Endodermal cell (in vitro differentiated cells): Measurements from ENCODE around the gene RTBDN. TPM values are rescaled to one million over a fixed set of nuclear protein-coding genes. Genes with fewer than 3 reads are reported as not detected.

ENCODE experiments used
- DNase-seq: peaks from one replicate; pipeline ENCODE4 v3.0.0-alpha.2; 2017
- H3K27ac ChIP-seq: 2 replicates; pipeline ENCODE4 v1.5.1; 2013; ENCODE audit warnings: mild to moderate bottlenecking, low read depth, low read length, moderate library complexity
- H3K27me3 ChIP-seq: 2 replicates; pipeline ENCODE4 v1.6.1; 2013; ENCODE audit warnings: mild to moderate bottlenecking, low read length, moderate library complexity; ENCODE audit not compliant: insufficient read depth, control insufficient read depth, poor library complexity, severe bottlenecking
- H3K36me3 ChIP-seq: 2 replicates; pipeline ENCODE4 v1.7.0; 2013; ENCODE audit warnings: mild to moderate bottlenecking, low read length, moderate library complexity; ENCODE audit not compliant: control insufficient read depth, insufficient read depth
- H3K4me1 ChIP-seq: one replicate; pipeline ENCODE4 v1.7.0; 2013; ENCODE audit warnings: low read length; ENCODE audit not compliant: control insufficient read depth, insufficient read depth
- H3K4me3 ChIP-seq: 2 replicates; pipeline ENCODE4 v1.5.1; 2013; ENCODE audit warnings: mild to moderate bottlenecking, low read length, moderate library complexity
- H3K9ac ChIP-seq: 2 replicates; pipeline ENCODE4 v1.6.1; 2013; ENCODE audit warnings: mild to moderate bottlenecking, low read length, moderate library complexity; ENCODE audit not compliant: poor library complexity, severe bottlenecking; ENCODE audit errors: extremely low read depth
- H3K9me3 ChIP-seq: 2 replicates; pipeline ENCODE4 v1.6.1; 2013; ENCODE audit warnings: mild to moderate bottlenecking, low read length, moderate library complexity; ENCODE audit not compliant: control insufficient read depth
- H3K27ac Mint-ChIP-seq: 2 replicates; pipeline ENCODE4 v1.8.0; 2020; ENCODE audit warnings: mixed read lengths
- H3K27me3 Mint-ChIP-seq: 2 replicates; pipeline ENCODE4 v1.8.0; 2021; ENCODE audit warnings: mild to moderate bottlenecking, mixed read lengths; ENCODE audit not compliant: insufficient read depth
- H3K36me3 Mint-ChIP-seq: 2 replicates; pipeline ENCODE4 v1.8.0; 2020; ENCODE audit warnings: low read depth, mixed read lengths
- H3K4me1 Mint-ChIP-seq: 2 replicates; pipeline ENCODE4 v1.8.0; 2020; ENCODE audit warnings: mixed read lengths
- H3K4me3 Mint-ChIP-seq: 2 replicates; pipeline ENCODE4 v1.8.0; 2020; ENCODE audit warnings: mild to moderate bottlenecking, moderate library complexity, mixed read lengths
- H3K9me3 Mint-ChIP-seq: 2 replicates; pipeline ENCODE4 v1.8.0; 2020; ENCODE audit warnings: mild to moderate bottlenecking, mixed read lengths
- WGBS, 2 experiments: methylation state at CpG; one replicate each; pipeline versions ENCODE4 v1.1.5 to v1.1.7; 2013; ENCODE audit warnings: missing lambda C conversion rate in 2 of 2, mixed read lengths in 1 of 2; ENCODE audit not compliant: insufficient coverage in 1 of 2, insufficient read length in 1 of 2; 5-methylcytosine and 5-hydroxymethylcytosine counted together
- total RNA-seq, 2 donors: library from RNA; stranded (reverse); fragmentation: NEBNext Ultra II Directional in 1 of 2; extraction: Animal tissue kit (Norgen Biotek cat#: 25700) in 1 of 2; gene quantifications; 2 replicates in 1 of 2; 3 replicates in 1 of 2; pipeline ENCODE4 v1.2.1, GENCODE V29; 2021
- TF ChIP-seq, protein P1 (sequence below): fragments of 200-600 bp; sonication (generic); conservative IDR thresholded peaks from 2 replicates; pipeline ENCODE4 v1.5.0; 2021; ENCODE audit warnings: antibody characterized with exemption, mild to moderate bottlenecking

RTBDN gene
- total RNA-seq, 2 donors from 2014 or later = 0.68 to 1.7 TPM

DNA sequence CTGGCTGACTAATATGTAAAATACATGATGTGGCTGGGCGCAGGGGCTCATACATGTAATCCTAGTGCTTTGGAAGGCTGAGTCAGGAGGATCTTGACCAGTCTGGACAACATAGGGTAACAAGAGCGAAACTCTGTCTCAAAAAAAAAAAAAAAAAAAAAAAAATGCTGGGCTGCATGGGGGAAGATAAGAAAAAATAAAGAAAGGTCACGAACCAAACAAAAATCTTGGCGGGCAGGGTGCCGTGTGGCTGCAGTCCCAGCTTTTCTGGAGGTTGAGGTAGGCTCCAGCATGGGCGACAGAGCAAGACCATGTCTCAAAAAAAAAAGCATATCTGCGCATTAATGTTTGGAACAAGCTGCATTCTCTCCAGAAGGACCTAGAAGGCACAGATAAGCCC lies 19.3 kb downstream of the RTBDN start:
- 99 to 100% methylated on average over 5 to 7 of the region's 7 CpGs for WGBS, 2 experiments
- Histone ChIP-seq H3K27me3 (no peaks in the 10 kb centered on the region), H3K4me1 (no peaks in the 10 kb centered on the region), H3K9ac (no peak overlapping the region), H3K36me3 (peaks cover 19% of the 10 kb centered on the region), H3K27ac (no peak overlapping the region), H3K9me3 (no peaks in the 10 kb centered on the region), H3K4me3 (no peak overlapping the region)
- no peak for DNase-seq
- TF ChIP-seq, protein P1, sequence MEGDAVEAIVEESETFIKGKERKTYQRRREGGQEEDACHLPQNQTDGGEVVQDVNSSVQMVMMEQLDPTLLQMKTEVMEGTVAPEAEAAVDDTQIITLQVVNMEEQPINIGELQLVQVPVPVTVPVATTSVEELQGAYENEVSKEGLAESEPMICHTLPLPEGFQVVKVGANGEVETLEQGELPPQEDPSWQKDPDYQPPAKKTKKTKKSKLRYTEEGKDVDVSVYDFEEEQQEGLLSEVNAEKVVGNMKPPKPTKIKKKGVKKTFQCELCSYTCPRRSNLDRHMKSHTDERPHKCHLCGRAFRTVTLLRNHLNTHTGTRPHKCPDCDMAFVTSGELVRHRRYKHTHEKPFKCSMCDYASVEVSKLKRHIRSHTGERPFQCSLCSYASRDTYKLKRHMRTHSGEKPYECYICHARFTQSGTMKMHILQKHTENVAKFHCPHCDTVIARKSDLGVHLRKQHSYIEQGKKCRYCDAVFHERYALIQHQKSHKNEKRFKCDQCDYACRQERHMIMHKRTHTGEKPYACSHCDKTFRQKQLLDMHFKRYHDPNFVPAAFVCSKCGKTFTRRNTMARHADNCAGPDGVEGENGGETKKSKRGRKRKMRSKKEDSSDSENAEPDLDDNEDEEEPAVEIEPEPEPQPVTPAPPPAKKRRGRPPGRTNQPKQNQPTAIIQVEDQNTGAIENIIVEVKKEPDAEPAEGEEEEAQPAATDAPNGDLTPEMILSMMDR = no peak
- Mint-ChIP-seq H3K36me3 (peaks cover 31% of the 10 kb centered on the region), H3K9me3 (no peaks in the 10 kb centered on the region), H3K27ac (peak overlapping the region; percentile 68), H3K4me3 (no peak overlapping the region), H3K27me3 (no peaks in the 10 kb centered on the region), H3K4me1 (no peaks in the 10 kb centered on the region)

DNA sequence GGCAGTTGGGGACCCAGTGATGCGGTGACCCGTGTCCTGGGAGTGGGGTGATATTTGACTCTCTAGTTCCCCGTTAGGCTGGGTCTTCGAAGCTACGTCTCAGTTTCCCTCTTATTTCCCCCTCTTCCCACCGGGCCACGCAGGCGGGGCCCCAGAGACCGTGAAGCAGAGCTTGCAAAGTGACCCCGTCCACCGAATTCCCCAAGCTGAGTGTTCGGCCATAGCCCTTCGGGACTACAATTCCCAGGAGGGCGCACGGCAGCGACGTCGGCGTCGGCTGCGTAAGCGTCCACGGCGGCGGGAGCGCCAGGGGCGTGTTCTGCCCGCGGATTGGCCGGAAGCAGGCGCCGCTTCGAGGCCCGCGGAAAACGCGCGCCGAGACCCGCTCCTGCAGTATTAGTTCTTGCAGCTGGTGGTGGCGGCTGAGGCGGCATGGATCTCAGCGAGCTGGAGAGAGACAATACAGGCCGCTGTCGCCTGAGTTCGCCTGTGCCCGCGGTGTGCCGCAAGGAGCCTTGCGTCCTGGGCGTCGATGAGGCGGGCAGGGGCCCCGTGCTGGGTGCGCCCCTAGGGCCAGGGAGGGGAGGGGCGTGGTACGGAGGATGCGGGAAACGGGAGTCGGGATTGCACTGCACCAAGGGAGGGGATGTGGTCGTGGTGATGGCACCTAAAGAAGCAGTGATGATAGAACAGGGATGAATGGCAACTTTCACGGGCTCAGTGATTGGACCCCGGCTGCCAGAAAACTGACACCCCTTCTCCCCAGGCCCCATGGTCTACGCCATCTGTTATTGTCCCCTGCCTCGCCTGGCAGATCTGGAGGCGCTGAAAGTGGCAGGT lies 27.9 kb downstream of the RTBDN start, which contains the start of gene RNASEH2A:
TSS of gene RNASEH2A (plus strand) at position 343 of the 840 bp plus-strand sequence. CDS start at position 433, 90 bp downstream.
- Histone ChIP-seq H3K36me3 (peaks cover 13% of the 10 kb centered on the region), H3K27me3 (no peaks in the 10 kb centered on the region), H3K4me3 (peak within 1 kb of the TSS; percentile 90), H3K4me1 (peaks cover 6% of the 10 kb centered on the region), H3K27ac (no peak within 1 kb of the TSS), H3K9ac (peak within 1 kb of the TSS; percentile 16), H3K9me3 (no peaks in the 10 kb centered on the region)
- Mint-ChIP-seq H3K9me3 (no peaks in the 10 kb centered on the region), H3K4me3 (peak within 1 kb of the TSS; percentile 88), H3K27ac (peak within 1 kb of the TSS; percentile 95), H3K27me3 (peaks cover 6% of the 10 kb centered on the region), H3K36me3 (peaks cover 19% of the 10 kb centered on the region), H3K4me1 (peaks cover 13% of the 10 kb centered on the region)
- 0 to 5% methylated on average over 36 to 66 of the region's 66 CpGs for WGBS, 2 experiments
- TF ChIP-seq, protein P1 = no peak
- DNase-seq = peak; percentile 96

DNA sequence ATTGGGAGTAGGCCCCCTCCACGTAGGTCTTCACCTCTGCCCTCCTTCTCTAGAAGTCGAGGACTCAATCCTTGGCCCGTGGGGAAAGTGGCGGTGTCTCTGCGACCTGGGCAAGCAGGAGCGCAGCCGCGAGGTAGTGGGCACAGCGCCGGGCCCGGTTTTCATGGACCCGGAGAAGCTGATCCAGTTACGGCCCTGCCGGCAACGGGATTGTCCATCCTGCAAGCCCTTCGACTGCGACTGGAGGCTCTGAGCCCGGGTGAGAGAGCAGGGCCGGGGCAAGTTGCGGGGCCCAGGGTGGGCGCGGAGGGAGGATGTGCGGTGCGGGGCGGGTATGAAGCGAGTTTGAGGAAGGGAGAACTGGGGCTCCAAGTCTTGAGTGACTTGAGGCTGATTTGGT lies 30.3 kb downstream of the RTBDN start:
- DNase-seq = no peak
- H3K27me3 ChIP-seq = no peaks in the 10 kb centered on the region
- Mint-ChIP-seq H3K36me3 (peaks cover 17% of the 10 kb centered on the region), H3K9me3 (no peaks in the 10 kb centered on the region), H3K4me3 (no peak overlapping the region), H3K27me3 (peaks cover 6% of the 10 kb centered on the region), H3K4me1 (peaks cover 19% of the 10 kb centered on the region), H3K27ac (no peak overlapping the region)
- H3K27ac ChIP-seq = no peak overlapping the region
- TF ChIP-seq, protein P1 = no peak
- peaks cover 6% of the 10 kb centered on the region for H3K4me1 ChIP-seq
- H3K4me3 ChIP-seq = no peak overlapping the region
- peaks cover 22% of the 10 kb centered on the region for H3K36me3 ChIP-seq
- 94 to 95% methylated on average over 19 to 26 of the region's 26 CpGs for WGBS, 2 experiments
- no peak overlapping the region for H3K9ac ChIP-seq
- no peaks in the 10 kb centered on the region for H3K9me3 ChIP-seq
